KMS-11 (cell line): ENCODE measurements around the gene PTGDR2.

Experiments
- H2AFZ ChIP-seq: fragments of 200-600 bp; sonication (generic); 2 replicates; pipeline ENCODE4 v1.6.1; 2016; ENCODE audit warnings: antibody characterized with exemption, mixed run types, low read depth
- H3K27ac ChIP-seq: fragments of 200-600 bp; sonication (generic); 2 replicates; pipeline ENCODE4 v1.6.1; 2016; ENCODE audit warnings: mild to moderate bottlenecking, mixed run types
- H3K27me3 ChIP-seq: fragments of 200-600 bp; sonication (generic); 2 replicates; pipeline ENCODE4 v1.6.1; 2017; ENCODE audit warnings: mild to moderate bottlenecking, low read depth, mixed run types, moderate library complexity; ENCODE audit not compliant: insufficient read depth
- H3K36me3 ChIP-seq: fragments of 200-600 bp; sonication (generic); 2 replicates; pipeline ENCODE4 v1.6.1; 2017; ENCODE audit warnings: mild to moderate bottlenecking, mixed run types; ENCODE audit not compliant: insufficient read depth
- H3K4me1 ChIP-seq: fragments of 200-600 bp; sonication (generic); 2 replicates; pipeline ENCODE4 v1.6.1; 2016; ENCODE audit warnings: mild to moderate bottlenecking, low read depth, mixed run types; ENCODE audit not compliant: poor library complexity, severe bottlenecking
- H3K4me2 ChIP-seq: fragments of 200-600 bp; sonication (generic); 2 replicates; pipeline ENCODE4 v1.7.0; 2016; ENCODE audit warnings: mild to moderate bottlenecking, mixed run types
- H3K4me3 ChIP-seq: fragments of 200-600 bp; sonication (generic); IDR thresholded peaks from 2 replicates; pipeline ENCODE4 v1.6.1; 2017; ENCODE audit warnings: low read depth, low read length, mixed read lengths; ENCODE audit not compliant: insufficient read depth
- H3K79me2 ChIP-seq: fragments of 200-600 bp; sonication (generic); 2 replicates; pipeline ENCODE4 v1.6.1; 2016; ENCODE audit warnings: low read depth, mixed run types; ENCODE audit not compliant: insufficient read depth
- H3K9ac ChIP-seq: fragments of 200-600 bp; sonication (generic); 2 replicates; pipeline ENCODE4 v1.6.1; 2016; ENCODE audit warnings: mild to moderate bottlenecking, mixed run types
- H4K20me1 ChIP-seq: fragments of 200-600 bp; sonication (generic); 2 replicates; pipeline ENCODE4 v1.6.1; 2016; ENCODE audit warnings: mild to moderate bottlenecking, mixed run types; ENCODE audit not compliant: insufficient read depth
- CTCF ChIP-seq: fragments of 200-600 bp; sonication (generic); conservative IDR thresholded peaks from 2 replicates; pipeline ENCODE4 v1.6.1; 2017; ENCODE audit warnings: low read depth, mild to moderate bottlenecking, antibody characterized with exemption, low read length, moderate library complexity, mixed read lengths

The PTGDR2 gene

GRCh38 chr11:60845338-60845737 is 10.4 kb downstream of the PTGDR2 start:
- no peak overlapping the region for H2AFZ ChIP-seq
- H3K4me2 ChIP-seq, result peak overlapping the region; percentile 81
- H3K9ac ChIP-seq, result no peak overlapping the region
- H3K4me1 ChIP-seq, result peaks cover 33% of the 10 kb centered on the region
- H3K4me3 ChIP-seq, result no peak overlapping the region
- no peaks in the 10 kb centered on the region; the same call in 1 of the 2 replicates for H3K36me3 ChIP-seq
- TF ChIP-seq CTCF, result no peak
- no peaks in the 10 kb centered on the region for H4K20me1 ChIP-seq
- H3K79me2 ChIP-seq, result peaks cover 67% of the 10 kb centered on the region
- H3K27me3 ChIP-seq, result no peaks in the 10 kb centered on the region
- no peak overlapping the region for H3K27ac ChIP-seq

GRCh38 chr11:60844870-60845221 is 10.9 kb downstream of the PTGDR2 start:
- H3K4me1 ChIP-seq, result peaks cover 38% of the 10 kb centered on the region
- peaks cover 67% of the 10 kb centered on the region for H3K79me2 ChIP-seq
- no peak overlapping the region; the same call in 1 of the 2 replicates for H3K9ac ChIP-seq
- H3K27me3 ChIP-seq, result no peaks in the 10 kb centered on the region
- no peak overlapping the region for H3K27ac ChIP-seq
- H4K20me1 ChIP-seq, result no peaks in the 10 kb centered on the region
- no peak overlapping the region for H3K4me3 ChIP-seq
- H2AFZ ChIP-seq, result no peak overlapping the region
- no peak for TF ChIP-seq CTCF
- H3K36me3 ChIP-seq, result no peaks in the 10 kb centered on the region; the same call in 1 of the 2 replicates
- H3K4me2 ChIP-seq, result peak overlapping the region; percentile 81

- Histone ChIP-seq H3K4me1 (peaks cover 44% of the 10 kb centered on the region), H3K27ac (no peak overlapping the region), H3K4me3 (peak overlapping the region; percentile 37), H4K20me1 (no peaks in the 10 kb centered on the region), H3K36me3 (no peaks in the 10 kb centered on the region; the same call in 1 of the 2 replicates), H3K79me2 (peaks cover 67% of the 10 kb centered on the region), H3K27me3 (no peaks in the 10 kb centered on the region), H3K4me2 (peak overlapping the region; percentile 81), H3K9ac (peak overlapping the region; percentile 92; the same call in 1 of the 2 replicates), H2AFZ (no peak overlapping the region)
- no peak for TF ChIP-seq CTCF
Measured at GRCh38 chr11:60844045-60844869, 11.5 kb downstream of the PTGDR2 start.

- peaks cover 67% of the 10 kb centered on the region for H3K79me2 ChIP-seq
- H3K4me3 ChIP-seq, result peak overlapping the region; percentile 37
- peak overlapping the region; percentile 92 for H3K9ac ChIP-seq
- no peaks in the 10 kb centered on the region; the same call in 1 of the 2 replicates for H3K36me3 ChIP-seq
- peak overlapping the region; percentile 72 for H3K27ac ChIP-seq
- H2AFZ ChIP-seq, result peak overlapping the region; percentile 80; the same call in 1 of the 2 replicates
- H3K4me1 ChIP-seq, result peaks cover 57% of the 10 kb centered on the region
- no peaks in the 10 kb centered on the region for H3K27me3 ChIP-seq
- peak overlapping the region; percentile 81 for H3K4me2 ChIP-seq
- no peaks in the 10 kb centered on the region for H4K20me1 ChIP-seq
- TF ChIP-seq CTCF, result no peak
Measured at GRCh38 chr11:60842668-60843600, 12.8 kb downstream of the PTGDR2 start.
